Ishikawa (cell line): Measurements from ENCODE around the gene ENPP3.

Source experiments
- CREB1 ChIP-seq: IDR thresholded peaks from 2 replicates; pipeline ENCODE4 v1.6.1; 2012; ENCODE audit warnings: low read depth
- EGR1 ChIP-seq: IDR thresholded peaks from 2 replicates; pipeline ENCODE4 v1.6.1; 2012
- EP300 ChIP-seq: IDR thresholded peaks from 2 replicates; pipeline ENCODE4 v1.6.1; 2012; ENCODE audit warnings: borderline replicate concordance
- FOXM1 ChIP-seq: IDR thresholded peaks from 2 replicates; pipeline ENCODE4 v1.6.1; 2012; ENCODE audit warnings: low read depth, borderline replicate concordance
- NFIC ChIP-seq: IDR thresholded peaks from 2 replicates; pipeline ENCODE4 v1.6.1; 2012
- TEAD4 ChIP-seq: IDR thresholded peaks from 2 replicates; pipeline ENCODE4 v1.6.1; 2012
- YY1 ChIP-seq: IDR thresholded peaks from 2 replicates; pipeline ENCODE4 v1.6.1; 2012; ENCODE audit warnings: low read depth
- ZBTB7A ChIP-seq: IDR thresholded peaks from 2 replicates; pipeline ENCODE4 v1.6.1; 2012; ENCODE audit warnings: low read depth
- TF ChIP-seq, protein P1 (sequence below): IDR thresholded peaks from 2 replicates; pipeline ENCODE4 v1.6.1; 2012

DNA sequence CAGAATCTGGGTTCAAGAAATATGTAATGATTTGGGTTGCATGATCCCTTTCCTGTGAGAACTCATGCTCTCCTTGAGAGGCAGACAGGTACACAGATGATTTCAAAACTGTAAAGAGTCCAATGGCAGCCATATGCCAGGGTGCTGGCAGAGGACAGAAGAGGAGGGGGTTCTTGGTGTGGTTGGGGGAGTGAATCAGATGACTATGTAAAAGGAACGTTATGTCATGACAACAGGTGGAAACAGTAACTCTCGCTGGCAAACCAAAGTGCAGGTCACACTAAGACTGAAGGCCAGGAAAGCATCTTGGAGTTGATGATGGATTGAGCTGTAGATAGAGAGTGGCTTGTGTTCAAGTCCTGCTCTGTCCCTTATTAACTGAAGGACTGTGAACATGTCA is 43.8 kb downstream of the ENPP3 start:
- TF ChIP-seq ZBTB7A (no peak), CREB1 (no peak), EP300 (no peak), YY1 (no peak), NFIC (no peak), TEAD4 (no peak), EGR1 (no peak), FOXM1 (no peak)
- TF ChIP-seq, protein P1, sequence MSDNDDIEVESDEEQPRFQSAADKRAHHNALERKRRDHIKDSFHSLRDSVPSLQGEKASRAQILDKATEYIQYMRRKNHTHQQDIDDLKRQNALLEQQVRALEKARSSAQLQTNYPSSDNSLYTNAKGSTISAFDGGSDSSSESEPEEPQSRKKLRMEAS, result no peak
